Natural killer cell (primary cell): Measurements from ENCODE around the gene HOXC4. TPM values are rescaled to one million over a fixed set of nuclear protein-coding genes. Genes with fewer than 3 reads are reported as not detected.

Experiments
- ATAC-seq, 3 donors: fragments of 150-1000 bp in 2 of 3; fragments of 200-7000 bp in 1 of 3; cut with Tn5 transposase; 1 replicate in 1 of 3; 2 replicates in 2 of 3; pipeline ENCODE4 v1.10.0; 2021; ENCODE audit warnings: mild to moderate bottlenecking in 2 of 3, moderate library complexity in 2 of 3
- DNase-seq, 2 donors: peaks; one replicate each; pipeline versions ENCODE4 v3.0.0 to v3.0.0-alpha.2; 2013 to 2021; ENCODE audit warnings: mixed read lengths in 1 of 2
- H3K27ac ChIP-seq: one replicate; pipeline ENCODE4 v1.5.1; 2013; ENCODE audit warnings: mild to moderate bottlenecking, low read length
- H3K27me3 ChIP-seq: one replicate; pipeline ENCODE4 v1.6.1; 2013; ENCODE audit warnings: low read length; ENCODE audit not compliant: control insufficient read depth, insufficient read depth
- H3K36me3 ChIP-seq: one replicate; pipeline ENCODE4 v1.6.1; 2013; ENCODE audit warnings: low read length; ENCODE audit not compliant: control insufficient read depth, insufficient read depth
- H3K4me1 ChIP-seq: one replicate; pipeline ENCODE4 v1.6.1; 2013; ENCODE audit warnings: low read length; ENCODE audit not compliant: control insufficient read depth, insufficient read depth
- H3K4me3 ChIP-seq: one replicate; pipeline ENCODE4 v1.5.1; 2013; ENCODE audit warnings: low read length
- H3K9me3 ChIP-seq: one replicate; pipeline ENCODE4 v1.6.1; 2013; ENCODE audit warnings: low read length; ENCODE audit not compliant: control insufficient read depth, insufficient read depth
- H3K27ac Mint-ChIP-seq, 2 donors: one replicate each; pipeline ENCODE4 v1.8.0; 2022; ENCODE audit warnings: mild to moderate bottlenecking in 2 of 2, mixed read lengths in 2 of 2, moderate library complexity in 1 of 2
- H3K27me3 Mint-ChIP-seq, 2 donors: one replicate each; pipeline ENCODE4 v1.8.0; 2022; ENCODE audit warnings: low read depth in 2 of 2, mixed read lengths in 2 of 2
- H3K36me3 Mint-ChIP-seq: one replicate; pipeline ENCODE4 v1.8.0; 2022; ENCODE audit warnings: mixed read lengths
- H3K4me1 Mint-ChIP-seq, 2 donors: one replicate each; pipeline ENCODE4 v1.8.0; 2022; ENCODE audit warnings: mixed read lengths in 2 of 2
- H3K4me3 Mint-ChIP-seq: one replicate; pipeline ENCODE4 v1.8.0; 2022; ENCODE audit warnings: mild to moderate bottlenecking, moderate library complexity, mixed read lengths
- H3K9me3 Mint-ChIP-seq, 2 donors: one replicate each; pipeline ENCODE4 v1.8.0; 2022; ENCODE audit warnings: mixed read lengths in 2 of 2
- CTCF ChIP-seq: fragments of 200-600 bp; IDR thresholded peaks from one replicate; pipeline ENCODE4 v1.8.0; 2022; ENCODE audit warnings: antibody characterized with exemption
- WGBS: methylation state at CpG from one replicate; pipeline ENCODE4 v1.1.7; 2013; ENCODE audit warnings: missing lambda C conversion rate; ENCODE audit not compliant: insufficient coverage; 5-methylcytosine and 5-hydroxymethylcytosine counted together
- intact Hi-C: fragments of 100-400 bp; cut with micrococcal nuclease; formaldehyde crosslinking; loops from one replicate; pipeline ENCODE4 v1.14.2; 2022
- total RNA-seq, 4 donors: library from RNA; stranded (reverse); fragments of 120-200 nt in 1 of 4; gene quantifications; one replicate each; pipeline versions ENCODE4 v1.2.3 to v1.2.4, GENCODE V29; 2013 to 2022

HOXC4 gene
- total RNA-seq, 3 donors from 2014 or later (not counting 1 experiment from before 2014, with no cell fraction given) = 0.95 to 3.2 (median 1.8) TPM

- H3K27ac Mint-ChIP-seq = no peak overlapping the region
- no peak overlapping the region for H3K27ac ChIP-seq
- no peak for ATAC-seq
- no peak overlapping the region for H3K4me3 ChIP-seq
- intact Hi-C loops = no loop called here
- H3K4me1 Mint-ChIP-seq = peaks cover 5 to 13% of the 10 kb centered on the region in 2 donors
- H3K36me3 Mint-ChIP-seq = no peaks in the 10 kb centered on the region
- no peak for DNase-seq
- H3K4me1 ChIP-seq = peaks cover 13% of the 10 kb centered on the region
- peaks cover 62 to 70% of the 10 kb centered on the region in 2 donors for H3K27me3 Mint-ChIP-seq
- H3K4me3 Mint-ChIP-seq = no peak overlapping the region
- no peaks in the 10 kb centered on the region for H3K9me3 ChIP-seq
- no peak for TF ChIP-seq CTCF
- peaks cover 56% of the 10 kb centered on the region for H3K27me3 ChIP-seq
- WGBS = 49% methylated on average over 7 of the region's 8 CpGs
- no peaks in the 10 kb centered on the region for H3K36me3 ChIP-seq
- no peaks in the 10 kb centered on the region for H3K9me3 Mint-ChIP-seq
These were observed 30.4 kb upstream of the HOXC4 start for GRCh38 chr12:54022960-54023884.

GRCh38 chr12:54024127-54024526 lies 29.5 kb upstream of the HOXC4 start:
- Mint-ChIP-seq H3K4me1 (peaks cover 5 to 9% of the 10 kb centered on the region in 2 donors), H3K36me3 (no peaks in the 10 kb centered on the region), H3K4me3 (no peak overlapping the region), H3K27me3 (peaks cover 67 to 76% of the 10 kb centered on the region in 2 donors), H3K9me3 (no peaks in the 10 kb centered on the region), H3K27ac (no peak overlapping the region)
- DNase-seq (no peak), ATAC-seq (no peak)
- H3K9me3 ChIP-seq = no peaks in the 10 kb centered on the region
- intact Hi-C loops = no loop called here
- TF ChIP-seq CTCF = no peak
- H3K4me1 ChIP-seq = peaks cover 7% of the 10 kb centered on the region
- H3K36me3 ChIP-seq = no peaks in the 10 kb centered on the region
- peaks cover 58% of the 10 kb centered on the region for H3K27me3 ChIP-seq
- H3K27ac ChIP-seq = no peak overlapping the region
- 49% methylated on average over 15 of the region's 17 CpGs for WGBS
- no peak overlapping the region for H3K4me3 ChIP-seq

- no peak for TF ChIP-seq CTCF
- Histone ChIP-seq H3K4me3 (no peak overlapping the region), H3K36me3 (no peaks in the 10 kb centered on the region), H3K9me3 (no peaks in the 10 kb centered on the region), H3K27me3 (peaks cover 59% of the 10 kb centered on the region), H3K27ac (no peak overlapping the region), H3K4me1 (peaks cover 3% of the 10 kb centered on the region)
- no peak overlapping the region for H3K27ac Mint-ChIP-seq
- H3K9me3 Mint-ChIP-seq = no peaks in the 10 kb centered on the region
- no peak overlapping the region for H3K4me3 Mint-ChIP-seq
- ATAC-seq (no peak), DNase-seq (no peak)
- H3K4me1 Mint-ChIP-seq = peaks cover 4 to 8% of the 10 kb centered on the region in 2 donors
- H3K27me3 Mint-ChIP-seq = peaks cover 71 to 81% of the 10 kb centered on the region in 2 donors
- intact Hi-C loops = no loop called here
- no peaks in the 10 kb centered on the region for H3K36me3 Mint-ChIP-seq
- 87% methylated on average over 3 of the region's 5 CpGs for WGBS
These were observed 28.9 kb upstream of the HOXC4 start for GRCh38 chr12:54024581-54025305.
